Measurements from ENCODE around the gene HSPA6.
"Not testable (repeated sequence)": the region's sequence is repeated elsewhere in the genome, so short reads cannot be mapped to it uniquely, and the experiment has no call there.

- TF ChIP-seq POLR2A, CTCF (IDR thresholded peaks at IDR 0.05): not testable (repeated sequence)
These were observed 26.6 kb downstream of the HSPA6 start for GRCh38 chr1:161550942-161551341.
